GM10266 (cell line): ENCODE measurements around the gene PTPRS.

Source experiments
- DNase-seq: peaks from one replicate; pipeline ENCODE4 v3.0.0; 2012; ENCODE audit errors: extremely low spot score
- CTCF ChIP-seq: IDR thresholded peaks from 2 replicates; pipeline ENCODE4 v1.5.1; 2012; ENCODE audit warnings: mild to moderate bottlenecking, low read depth; ENCODE audit not compliant: control insufficient read depth, insufficient read depth; ENCODE audit errors: missing control alignments

The PTPRS gene

GRCh38 chr19:5342573-5343201 lies 2.1 kb upstream of the PTPRS start:
- no peak for DNase-seq
- no peak for TF ChIP-seq CTCF

GRCh38 chr19:5341981-5342380 lies 1.4 kb upstream of the PTPRS start:
- no peak for TF ChIP-seq CTCF
- no peak for DNase-seq

GRCh38 chr19:5341448-5341820 lies 822 bp upstream of the PTPRS start:
- DNase-seq = no peak
- no peak for TF ChIP-seq CTCF

GRCh38 chr19:5339950-5340636 lies 519 bp downstream of the PTPRS start:
- peak; percentile 15 for TF ChIP-seq CTCF
- peak; percentile 77 for DNase-seq

GRCh38 chr19:5339198-5339949 lies 1.2 kb downstream of the PTPRS start:
- DNase-seq = peak; percentile 70
- TF ChIP-seq CTCF = no peak

DNA sequence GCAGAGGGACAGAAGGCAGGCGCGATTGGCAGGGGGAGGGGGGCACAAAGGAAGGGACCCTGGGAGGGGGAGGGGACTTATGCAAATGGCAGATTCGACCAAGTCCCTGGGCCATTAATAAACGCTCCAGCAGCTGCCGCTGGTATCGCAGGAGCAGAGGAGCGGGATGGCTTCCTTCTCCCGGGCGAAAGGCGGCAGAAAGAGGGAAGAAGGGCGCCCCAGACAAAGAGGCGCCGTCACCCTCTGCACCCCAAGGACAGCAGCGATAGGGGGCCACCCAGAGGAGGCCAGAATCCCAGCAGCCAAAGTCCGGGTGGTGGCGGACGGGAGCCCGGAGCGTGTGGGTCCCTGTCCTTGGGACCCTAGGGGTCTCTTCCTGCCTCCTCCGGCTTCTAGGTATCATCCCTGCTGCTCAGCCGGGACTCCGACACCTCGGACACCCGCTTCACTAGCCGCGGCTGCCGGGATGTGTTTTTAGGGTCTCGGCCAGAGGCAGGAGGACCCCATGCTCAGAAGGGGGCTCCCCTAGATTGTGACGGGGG lies 1.9 kb downstream of the PTPRS start:
- DNase-seq = peak; percentile 76
- peak; percentile 45 for TF ChIP-seq CTCF
